Memory B cell (primary cell): ENCODE measurements around the gene CCDC47.
A peak's percentile ranks its signal among the peaks of the same experiment; 100 is the strongest.
"Not testable (repeated sequence)": the region's sequence is repeated elsewhere in the genome, so short reads cannot be mapped to it uniquely, and the experiment has no call there.

Experiments used
- ATAC-seq: fragments of 150-1000 bp; cut with Tn5 transposase; 2 replicates; pipeline ENCODE4 v1.10.0; 2021; ENCODE audit warnings: low read depth, mild to moderate bottlenecking, moderate library complexity
- DNase-seq, 2 donors: peaks; one replicate each; pipeline ENCODE4 v3.0.0; 2022; ENCODE audit warnings: low spot score in 2 of 2
- H3K27ac Mint-ChIP-seq: one replicate; pipeline ENCODE4 v1.8.0; 2022; ENCODE audit warnings: mild to moderate bottlenecking, moderate library complexity, mixed read lengths
- H3K27me3 Mint-ChIP-seq: one replicate; pipeline ENCODE4 v1.8.0; 2022; ENCODE audit warnings: mixed read lengths
- H3K36me3 Mint-ChIP-seq: one replicate; pipeline ENCODE4 v1.8.0; 2022; ENCODE audit warnings: mild to moderate bottlenecking, mixed read lengths
- H3K4me1 Mint-ChIP-seq: one replicate; pipeline ENCODE4 v1.8.0; 2022; ENCODE audit warnings: mixed read lengths
- H3K4me3 Mint-ChIP-seq: one replicate; pipeline ENCODE4 v1.8.0; 2022; ENCODE audit warnings: mild to moderate bottlenecking, moderate library complexity, mixed read lengths
- H3K9me3 Mint-ChIP-seq: one replicate; pipeline ENCODE4 v1.8.0; 2022; ENCODE audit warnings: mixed read lengths

The CCDC47 gene

GRCh38 chr17:63798572-63799106, 25.2 kb upstream of the CCDC47 start:
- no peak for DNase-seq
- no peaks in the 10 kb centered on the region for H3K4me1 Mint-ChIP-seq
- ATAC-seq, result no peak
- H3K36me3 Mint-ChIP-seq, result peaks cover 22% of the 10 kb centered on the region
- no peaks in the 10 kb centered on the region for H3K27me3 Mint-ChIP-seq
- H3K9me3 Mint-ChIP-seq, result no peaks in the 10 kb centered on the region
- H3K4me3 Mint-ChIP-seq, result no peak overlapping the region
- H3K27ac Mint-ChIP-seq, result no peak overlapping the region

- H3K36me3 Mint-ChIP-seq, result peaks cover 28% of the 10 kb centered on the region
- not testable (repeated sequence) for H3K4me3 Mint-ChIP-seq, DNase-seq, H3K27me3 Mint-ChIP-seq, H3K4me1 Mint-ChIP-seq, ATAC-seq, H3K9me3 Mint-ChIP-seq, H3K27ac Mint-ChIP-seq
Observed at GRCh38 chr17:63796375-63796774, 23.0 kb upstream of the CCDC47 start.

- ATAC-seq (no peak), DNase-seq (no peak)
- Mint-ChIP-seq H3K27me3 (no peaks in the 10 kb centered on the region), H3K36me3 (peaks cover 18% of the 10 kb centered on the region), H3K4me1 (no peaks in the 10 kb centered on the region), H3K27ac (peak overlapping the region; percentile 41), H3K9me3 (no peaks in the 10 kb centered on the region), H3K4me3 (no peak overlapping the region)
Observed at GRCh38 chr17:63792055-63792729, 18.8 kb upstream of the CCDC47 start.

GRCh38 chr17:63790057-63790456, 16.7 kb upstream of the CCDC47 start:
- Mint-ChIP-seq H3K27me3 (no peaks in the 10 kb centered on the region), H3K27ac (no peak overlapping the region)
- DNase-seq, result no peak

GRCh38 chr17:63786971-63787711, 13.7 kb upstream of the CCDC47 start:
- no peak overlapping the region for H3K4me3 Mint-ChIP-seq
- H3K4me1 Mint-ChIP-seq, result peaks cover 16% of the 10 kb centered on the region
- no peaks in the 10 kb centered on the region for H3K27me3 Mint-ChIP-seq
- peaks cover 6% of the 10 kb centered on the region for H3K36me3 Mint-ChIP-seq
- no peaks in the 10 kb centered on the region for H3K9me3 Mint-ChIP-seq
- DNase-seq (no peak), ATAC-seq (no peak)
- H3K27ac Mint-ChIP-seq, result no peak overlapping the region

More at GRCh38 chr17:63790057-63790456, 16.7 kb upstream of the CCDC47 start:
- no peak for ATAC-seq
- Mint-ChIP-seq H3K4me1 (no peaks in the 10 kb centered on the region), H3K4me3 (no peak overlapping the region), H3K36me3 (peaks cover 16% of the 10 kb centered on the region), H3K9me3 (no peaks in the 10 kb centered on the region)

- Mint-ChIP-seq H3K4me1 (peaks cover 19% of the 10 kb centered on the region), H3K27ac (no peak overlapping the region), H3K9me3 (no peaks in the 10 kb centered on the region), H3K4me3 (no peak overlapping the region), H3K27me3 (no peaks in the 10 kb centered on the region), H3K36me3 (peaks cover 6% of the 10 kb centered on the region)
- no peak for DNase-seq
- ATAC-seq, result no peak
Observed at GRCh38 chr17:63786117-63786516, 12.7 kb upstream of the CCDC47 start.

- H3K4me3 Mint-ChIP-seq, result no peak overlapping the region
- H3K27me3 Mint-ChIP-seq, result no peaks in the 10 kb centered on the region
- peaks cover 21% of the 10 kb centered on the region for H3K4me1 Mint-ChIP-seq
- ATAC-seq (no peak), DNase-seq (no peak)
- H3K9me3 Mint-ChIP-seq, result no peaks in the 10 kb centered on the region
- H3K36me3 Mint-ChIP-seq, result peaks cover 8% of the 10 kb centered on the region
- no peak overlapping the region for H3K27ac Mint-ChIP-seq
Observed at GRCh38 chr17:63785556-63785955, 12.2 kb upstream of the CCDC47 start.

- H3K36me3 Mint-ChIP-seq, result peaks cover 8% of the 10 kb centered on the region
- ATAC-seq (no peak), DNase-seq (no peak)
- no peaks in the 10 kb centered on the region for H3K9me3 Mint-ChIP-seq
- H3K4me3 Mint-ChIP-seq, result no peak overlapping the region
- H3K27ac Mint-ChIP-seq, result peak overlapping the region; percentile 40
- peaks cover 24% of the 10 kb centered on the region for H3K4me1 Mint-ChIP-seq
- no peaks in the 10 kb centered on the region for H3K27me3 Mint-ChIP-seq
Observed at GRCh38 chr17:63783522-63783921, 10.1 kb upstream of the CCDC47 start.

- H3K36me3 Mint-ChIP-seq, result peaks cover 11% of the 10 kb centered on the region
- DNase-seq, result no peak
- H3K4me3 Mint-ChIP-seq, result no peak overlapping the region
- ATAC-seq, result no peak
- no peaks in the 10 kb centered on the region for H3K27me3 Mint-ChIP-seq
- H3K9me3 Mint-ChIP-seq, result no peaks in the 10 kb centered on the region
- peaks cover 37% of the 10 kb centered on the region for H3K4me1 Mint-ChIP-seq
- no peak overlapping the region for H3K27ac Mint-ChIP-seq
Observed at GRCh38 chr17:63780928-63781327, 7.5 kb upstream of the CCDC47 start.

- Mint-ChIP-seq H3K4me3 (no peak overlapping the region), H3K4me1 (peaks cover 39% of the 10 kb centered on the region), H3K36me3 (peaks cover 11% of the 10 kb centered on the region), H3K9me3 (no peaks in the 10 kb centered on the region), H3K27me3 (no peaks in the 10 kb centered on the region), H3K27ac (no peak overlapping the region)
- ATAC-seq (no peak), DNase-seq (no peak)
Observed at GRCh38 chr17:63780507-63780906, 7.1 kb upstream of the CCDC47 start.

- no peaks in the 10 kb centered on the region for H3K9me3 Mint-ChIP-seq
- no peak for DNase-seq
- peaks cover 35% of the 10 kb centered on the region for H3K4me1 Mint-ChIP-seq
- H3K27me3 Mint-ChIP-seq, result no peaks in the 10 kb centered on the region
- peaks cover 4% of the 10 kb centered on the region for H3K36me3 Mint-ChIP-seq
- H3K4me3 Mint-ChIP-seq, result peak overlapping the region; percentile 93
- peak overlapping the region; percentile 98 for H3K27ac Mint-ChIP-seq
- ATAC-seq, result no peak
Observed at GRCh38 chr17:63775420-63775819, 2.0 kb upstream of the CCDC47 start.

GRCh38 chr17:63774969-63775265, 1.5 kb upstream of the CCDC47 start:
- no peaks in the 10 kb centered on the region for H3K9me3 Mint-ChIP-seq
- H3K27me3 Mint-ChIP-seq, result no peaks in the 10 kb centered on the region
- H3K36me3 Mint-ChIP-seq, result peaks cover 7% of the 10 kb centered on the region
- ATAC-seq, result no peak
- H3K4me1 Mint-ChIP-seq, result peaks cover 36% of the 10 kb centered on the region
- DNase-seq, result no peak
- H3K27ac Mint-ChIP-seq, result peak overlapping the region; percentile 98
- H3K4me3 Mint-ChIP-seq, result peak overlapping the region; percentile 93

GRCh38 chr17:63774141-63774968, 958 bp upstream of the CCDC47 start, which contains the start of gene DDX42:
Gene DDX42, plus strand, starts transcription at chr17:63774170. Its CDS starts 12,880 bp downstream, at chr17:63787050.
- Mint-ChIP-seq H3K27ac (peak within 1 kb of the TSS; percentile 98), H3K27me3 (no peaks in the 10 kb centered on the region), H3K36me3 (peaks cover 7% of the 10 kb centered on the region), H3K9me3 (no peaks in the 10 kb centered on the region), H3K4me1 (peaks cover 36% of the 10 kb centered on the region), H3K4me3 (peak within 1 kb of the TSS; percentile 93)
- peak; percentile 5 for ATAC-seq
- no peak for DNase-seq

GRCh38 chr17:63772801-63773271, 561 bp downstream of the CCDC47 start:
- DNase-seq (peak in 1 of 2 donors; percentile 2), ATAC-seq (no peak)
- peaks cover 5% of the 10 kb centered on the region for H3K36me3 Mint-ChIP-seq
- peaks cover 32% of the 10 kb centered on the region for H3K4me1 Mint-ChIP-seq
- H3K27me3 Mint-ChIP-seq, result no peaks in the 10 kb centered on the region
- peak overlapping the region; percentile 93 for H3K4me3 Mint-ChIP-seq
- H3K27ac Mint-ChIP-seq, result peak overlapping the region; percentile 98
- H3K9me3 Mint-ChIP-seq, result no peaks in the 10 kb centered on the region
